Hepatocyte (in vitro differentiated cells): ENCODE data around the gene VARS1.

Source experiments
- EZH2 ChIP-seq: fragments of 200-600 bp; sonication (generic); IDR thresholded peaks from 2 replicates; pipeline ENCODE4 v1.6.1; 2016; ENCODE audit warnings: antibody characterized with exemption, mild to moderate bottlenecking, borderline replicate concordance
- EZH2phosphoT487 ChIP-seq: fragments of 200-600 bp; sonication (generic); IDR thresholded peaks from one replicate; pipeline ENCODE4 v1.6.1; 2018; ENCODE audit warnings: antibody characterized with exemption, mild to moderate bottlenecking, low read depth, moderate library complexity; ENCODE audit not compliant: unreplicated experiment, severe bottlenecking
- TF ChIP-seq, protein P1 (sequence below): fragments of 200-600 bp; sonication (generic); IDR thresholded peaks from 2 replicates; pipeline ENCODE4 v1.5.1; 2016; ENCODE audit warnings: antibody characterized with exemption, mild to moderate bottlenecking; ENCODE audit not compliant: poor library complexity

DNA sequence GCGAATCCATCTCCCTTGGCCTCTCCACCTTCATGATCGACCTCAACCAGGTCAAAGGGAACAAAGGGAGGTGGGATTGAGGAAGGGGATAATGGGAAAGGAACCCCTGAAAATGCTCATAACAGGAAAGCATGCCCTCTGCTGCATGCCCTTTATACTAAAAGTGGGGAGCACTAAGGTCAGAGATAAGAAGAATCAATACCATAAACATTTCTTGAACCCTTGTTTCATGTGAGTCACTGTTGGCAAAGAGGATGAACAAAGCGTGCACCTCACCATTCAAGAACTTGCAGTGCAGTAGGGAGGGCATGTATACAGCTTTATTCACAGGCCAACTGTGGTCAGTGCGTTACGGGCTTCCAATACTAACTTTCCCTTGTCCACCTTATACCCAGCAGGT, 34.8 kb downstream of the VARS1 start:
- TF ChIP-seq, protein P1, sequence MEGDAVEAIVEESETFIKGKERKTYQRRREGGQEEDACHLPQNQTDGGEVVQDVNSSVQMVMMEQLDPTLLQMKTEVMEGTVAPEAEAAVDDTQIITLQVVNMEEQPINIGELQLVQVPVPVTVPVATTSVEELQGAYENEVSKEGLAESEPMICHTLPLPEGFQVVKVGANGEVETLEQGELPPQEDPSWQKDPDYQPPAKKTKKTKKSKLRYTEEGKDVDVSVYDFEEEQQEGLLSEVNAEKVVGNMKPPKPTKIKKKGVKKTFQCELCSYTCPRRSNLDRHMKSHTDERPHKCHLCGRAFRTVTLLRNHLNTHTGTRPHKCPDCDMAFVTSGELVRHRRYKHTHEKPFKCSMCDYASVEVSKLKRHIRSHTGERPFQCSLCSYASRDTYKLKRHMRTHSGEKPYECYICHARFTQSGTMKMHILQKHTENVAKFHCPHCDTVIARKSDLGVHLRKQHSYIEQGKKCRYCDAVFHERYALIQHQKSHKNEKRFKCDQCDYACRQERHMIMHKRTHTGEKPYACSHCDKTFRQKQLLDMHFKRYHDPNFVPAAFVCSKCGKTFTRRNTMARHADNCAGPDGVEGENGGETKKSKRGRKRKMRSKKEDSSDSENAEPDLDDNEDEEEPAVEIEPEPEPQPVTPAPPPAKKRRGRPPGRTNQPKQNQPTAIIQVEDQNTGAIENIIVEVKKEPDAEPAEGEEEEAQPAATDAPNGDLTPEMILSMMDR, result no peak
- TF ChIP-seq EZH2, result no peak
- TF ChIP-seq EZH2phosphoT487, result no peak
